ENCODE data around the gene BBS10.
"Not testable (repeated sequence)": the region's sequence is repeated elsewhere in the genome, so short reads cannot be mapped to it uniquely, and the experiment has no call there.

The BBS10 gene

DNA sequence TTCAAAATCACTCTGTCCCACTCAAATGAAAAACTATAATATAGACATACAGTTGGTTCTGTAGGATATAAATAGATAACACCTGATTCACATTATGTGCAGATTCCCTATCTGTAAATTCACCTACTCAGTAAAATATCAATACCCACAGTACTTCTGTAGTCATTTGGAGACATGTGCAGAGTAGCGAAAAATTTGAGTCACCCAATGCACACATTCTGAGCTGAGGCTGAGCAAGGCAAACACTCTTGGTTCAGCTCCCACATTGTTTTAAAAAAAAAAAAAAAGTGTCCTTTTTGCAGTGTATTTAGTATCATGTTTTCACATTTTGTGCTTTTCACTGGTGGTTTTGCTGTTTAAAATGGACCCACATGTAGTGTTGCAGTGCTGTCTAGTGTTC lies 27.3 kb upstream of the BBS10 start:
- TF ChIP-seq, protein P1, sequence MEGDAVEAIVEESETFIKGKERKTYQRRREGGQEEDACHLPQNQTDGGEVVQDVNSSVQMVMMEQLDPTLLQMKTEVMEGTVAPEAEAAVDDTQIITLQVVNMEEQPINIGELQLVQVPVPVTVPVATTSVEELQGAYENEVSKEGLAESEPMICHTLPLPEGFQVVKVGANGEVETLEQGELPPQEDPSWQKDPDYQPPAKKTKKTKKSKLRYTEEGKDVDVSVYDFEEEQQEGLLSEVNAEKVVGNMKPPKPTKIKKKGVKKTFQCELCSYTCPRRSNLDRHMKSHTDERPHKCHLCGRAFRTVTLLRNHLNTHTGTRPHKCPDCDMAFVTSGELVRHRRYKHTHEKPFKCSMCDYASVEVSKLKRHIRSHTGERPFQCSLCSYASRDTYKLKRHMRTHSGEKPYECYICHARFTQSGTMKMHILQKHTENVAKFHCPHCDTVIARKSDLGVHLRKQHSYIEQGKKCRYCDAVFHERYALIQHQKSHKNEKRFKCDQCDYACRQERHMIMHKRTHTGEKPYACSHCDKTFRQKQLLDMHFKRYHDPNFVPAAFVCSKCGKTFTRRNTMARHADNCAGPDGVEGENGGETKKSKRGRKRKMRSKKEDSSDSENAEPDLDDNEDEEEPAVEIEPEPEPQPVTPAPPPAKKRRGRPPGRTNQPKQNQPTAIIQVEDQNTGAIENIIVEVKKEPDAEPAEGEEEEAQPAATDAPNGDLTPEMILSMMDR (conservative IDR thresholded peaks at IDR 0.05) = no peak
- H3K27ac ChIP-seq = no peak overlapping the region

DNA sequence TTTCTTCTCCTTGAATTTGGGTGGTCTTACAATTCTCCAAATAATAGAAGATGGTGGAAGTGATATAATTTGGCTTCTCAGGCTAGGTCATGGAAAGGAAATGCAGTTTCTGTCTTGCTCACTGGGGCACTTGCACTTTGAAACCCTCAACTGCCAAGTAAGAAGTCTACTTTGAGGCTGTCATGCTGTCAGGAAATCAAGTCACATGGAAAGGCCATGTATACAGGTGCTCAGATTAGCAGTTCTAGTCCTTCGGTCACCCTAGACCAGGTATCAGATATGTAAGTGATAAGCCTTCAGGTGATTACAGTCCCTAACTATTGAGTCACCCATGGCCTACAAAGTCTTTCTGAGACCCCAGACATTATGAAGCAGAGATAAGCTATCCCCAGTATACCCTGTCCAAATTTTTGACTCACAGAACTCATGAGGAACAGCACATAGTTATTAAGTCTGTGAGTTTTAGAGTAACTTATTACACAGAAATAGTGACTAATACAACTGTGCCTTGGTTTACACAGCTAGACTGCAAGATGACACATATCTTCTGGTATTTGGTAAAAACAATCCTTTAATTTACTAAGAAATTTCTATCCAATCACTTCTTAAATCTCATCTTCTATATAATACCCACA lies 26.3 kb upstream of the BBS10 start:
- TF ChIP-seq, protein P1 (conservative IDR thresholded peaks at IDR 0.05) = no peak
- H3K27ac ChIP-seq = no peak overlapping the region

DNA sequence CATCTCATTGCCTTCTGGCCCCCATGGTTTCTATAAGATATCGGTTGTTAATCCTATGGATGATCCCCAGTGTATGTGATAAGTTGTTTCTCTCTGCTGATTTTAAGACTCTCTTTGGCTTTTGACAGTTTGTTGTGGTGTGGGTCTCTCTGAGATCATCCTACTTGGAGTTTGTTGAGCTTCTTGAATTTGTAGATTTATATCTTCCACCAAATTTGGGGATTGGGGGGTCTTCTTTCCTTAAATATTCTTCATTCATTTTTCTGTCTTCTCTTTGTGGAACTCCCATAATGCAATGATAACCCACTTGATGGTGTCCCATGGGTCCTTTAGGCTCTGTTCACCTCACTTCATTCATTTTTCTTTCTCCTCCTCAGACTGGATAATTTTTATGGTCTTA lies 20.0 kb upstream of the BBS10 start:
- TF ChIP-seq, protein P1 (conservative IDR thresholded peaks at IDR 0.05) = no peak
- H3K27ac ChIP-seq = no peak overlapping the region

DNA sequence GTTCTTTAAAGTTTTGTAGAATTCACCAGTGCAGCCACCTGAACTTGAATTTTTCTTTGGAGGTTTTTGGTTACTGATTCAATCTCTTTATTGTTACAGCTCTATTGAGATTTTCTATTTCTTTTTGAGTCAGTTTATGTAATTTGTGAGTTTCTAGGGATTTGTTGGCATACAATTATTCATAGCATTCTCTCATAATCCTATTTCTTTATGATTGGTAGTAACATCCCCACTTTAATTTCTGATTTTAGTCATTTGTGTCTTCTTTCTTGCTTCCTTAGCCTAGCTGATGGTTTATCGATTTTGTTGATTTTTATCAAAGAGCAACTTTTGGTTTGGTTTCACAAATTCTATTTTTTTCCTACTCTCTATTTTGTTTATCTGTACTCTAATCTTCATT lies 17.9 kb upstream of the BBS10 start:
- TF ChIP-seq, protein P1 (conservative IDR thresholded peaks at IDR 0.05) = no peak

DNA sequence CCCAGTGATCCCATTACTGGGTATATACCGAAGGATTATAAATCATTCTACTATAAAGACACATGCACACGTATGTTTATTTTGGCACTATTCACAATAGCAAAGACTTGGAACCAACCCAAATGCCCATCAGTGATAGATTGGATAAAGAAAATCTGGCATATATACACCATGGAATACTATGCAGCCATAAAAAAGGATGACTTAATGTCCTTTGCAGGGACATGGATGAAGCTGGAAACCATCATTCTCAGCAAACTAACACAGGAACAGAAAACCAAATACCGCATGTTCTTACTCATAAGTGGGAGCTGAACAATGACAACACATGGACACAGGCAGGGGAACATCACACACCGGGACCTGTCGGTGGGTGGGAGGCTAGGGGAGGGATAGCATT lies 15.9 kb upstream of the BBS10 start:
- not testable (repeated sequence) for H3K27ac ChIP-seq

More for the DNA sequence above, 17.9 kb upstream of the BBS10 start:
- no peak overlapping the region for H3K27ac ChIP-seq

DNA sequence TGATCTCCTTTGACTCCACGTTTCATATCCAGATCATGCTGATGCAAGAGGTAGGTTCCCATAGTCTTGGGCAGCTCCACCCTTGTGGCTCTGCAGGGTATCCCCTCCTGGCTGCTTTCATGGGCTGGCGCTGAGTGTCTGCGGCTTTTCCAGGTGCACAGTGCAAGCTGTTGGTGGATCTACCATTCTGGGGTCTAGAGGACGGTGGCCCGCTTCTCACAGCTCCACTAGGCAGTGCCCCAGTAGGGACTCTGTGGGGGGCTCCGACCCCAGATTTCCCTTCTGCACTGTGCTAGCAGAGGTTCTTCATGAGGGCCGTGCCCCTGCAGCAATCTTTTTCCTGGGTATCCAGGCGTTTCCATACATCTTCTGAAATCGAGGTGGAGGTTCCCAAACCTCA lies 12.1 kb upstream of the BBS10 start:
- H3K27ac ChIP-seq = no peak overlapping the region
- TF ChIP-seq, protein P1 (conservative IDR thresholded peaks at IDR 0.05) = no peak

DNA sequence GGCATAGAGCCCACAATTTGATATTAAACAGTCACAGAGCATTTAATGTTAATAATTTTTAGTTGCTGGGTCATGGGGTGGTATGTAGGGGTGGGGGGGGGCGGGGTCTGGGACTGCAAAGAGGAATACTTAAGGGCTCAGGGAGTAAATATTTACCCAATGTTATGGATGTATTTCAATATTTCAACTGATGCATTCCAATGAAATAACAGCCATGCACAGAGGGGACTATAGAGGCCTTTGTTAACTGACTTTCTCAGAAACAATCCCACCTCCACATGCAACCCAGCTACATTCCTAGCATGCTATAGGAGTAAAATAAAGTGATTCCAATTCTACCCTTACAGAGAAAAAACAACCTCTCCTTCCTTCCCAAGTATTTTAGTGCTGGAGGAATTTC lies 7.9 kb upstream of the BBS10 start:
- H3K27ac ChIP-seq = no peak overlapping the region
- TF ChIP-seq, protein P1 (conservative IDR thresholded peaks at IDR 0.05) = no peak

DNA sequence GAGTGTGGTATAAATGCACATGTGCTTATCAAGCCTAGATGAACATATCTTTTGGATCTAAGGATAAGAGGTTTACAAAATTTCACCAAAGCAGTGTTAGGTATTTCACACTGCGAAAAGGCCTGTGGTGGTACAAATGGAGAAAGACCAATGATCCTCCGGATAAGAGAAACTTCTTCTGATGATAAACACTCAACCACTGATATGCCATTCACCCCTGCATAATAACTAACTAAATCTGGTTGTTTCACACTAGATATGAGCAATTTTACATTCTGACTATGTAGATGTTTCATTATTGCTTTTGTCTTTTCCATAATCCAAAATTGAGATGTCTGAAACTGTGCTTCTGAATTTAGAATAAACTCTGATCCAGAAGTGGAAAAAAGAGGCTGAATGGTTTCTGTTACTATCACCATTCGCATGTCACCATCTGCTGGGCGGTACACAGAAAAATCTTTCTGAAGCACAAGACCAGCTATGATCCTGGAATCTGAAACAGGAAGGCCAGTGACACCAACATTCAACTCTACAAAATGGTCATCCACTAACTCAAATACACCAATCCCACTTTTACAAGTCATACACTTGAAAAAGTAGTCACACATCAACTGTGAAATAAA lies 1.3 kb downstream of the BBS10 start:
- peak overlapping the region; percentile 88 for H3K27ac ChIP-seq

More for the DNA sequence above, 1.3 kb downstream of the BBS10 start:
- TF ChIP-seq, protein P1 (conservative IDR thresholded peaks at IDR 0.05) = peak; percentile 75
